ENCODE data around the gene SDK1.
"Not testable (repeated sequence)": the region's sequence is repeated elsewhere in the genome, so short reads cannot be mapped to it uniquely, and the experiment has no call there.

The SDK1 gene

DNA sequence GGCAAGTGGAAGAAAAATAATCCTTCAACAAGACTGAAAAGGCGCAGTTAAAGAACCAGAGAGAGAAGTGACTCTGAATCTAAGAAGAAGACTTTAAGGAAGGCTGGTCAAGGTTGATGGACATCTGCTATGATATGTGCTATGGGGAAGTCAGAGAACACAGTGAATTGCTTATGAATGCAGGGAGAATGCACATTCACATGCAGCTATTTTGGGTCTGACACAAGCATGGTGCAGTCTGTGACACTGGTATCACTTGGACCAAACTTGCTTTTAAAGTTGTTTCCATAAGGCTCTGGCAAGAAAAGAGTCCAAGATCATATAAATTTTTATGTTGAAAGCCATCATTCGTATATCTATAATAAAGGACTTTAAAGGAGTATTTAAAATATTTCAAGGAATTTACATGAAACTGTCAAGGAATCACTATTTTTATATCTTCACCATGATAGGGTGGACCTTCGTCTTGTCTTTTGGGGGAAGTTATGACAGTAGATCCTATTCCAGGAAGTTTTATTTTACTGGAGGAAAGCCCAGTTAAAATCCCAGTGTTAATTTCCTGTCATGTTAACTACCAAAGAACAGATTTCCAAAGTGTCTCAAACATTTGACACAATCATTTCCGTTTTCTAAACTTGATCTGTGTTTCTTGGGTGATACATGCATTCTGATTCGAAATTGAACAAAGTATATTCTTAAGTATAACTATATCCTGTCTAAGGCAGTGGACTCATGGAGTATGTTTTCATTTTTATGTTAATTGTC lies 239.6 kb downstream of the SDK1 start:
- DNase-seq: no peak

GRCh38 chr7:3544202-3544601 lies 243.2 kb downstream of the SDK1 start:
- DNase-seq: no peak

GRCh38 chr7:3548815-3549214 lies 247.8 kb downstream of the SDK1 start:
- no peak for DNase-seq

- DNase-seq: no peak
Observed at GRCh38 chr7:3549601-3550000, 248.5 kb downstream of the SDK1 start.

- no peak for DNase-seq
Observed at GRCh38 chr7:3551536-3551935, 250.5 kb downstream of the SDK1 start.

- no peak for DNase-seq
Observed at GRCh38 chr7:3552499-3552898, 251.4 kb downstream of the SDK1 start.

- no peak for DNase-seq
Observed at GRCh38 chr7:3558400-3558799, 257.3 kb downstream of the SDK1 start.

- DNase-seq: no peak
Observed at GRCh38 chr7:3559278-3559677, 258.2 kb downstream of the SDK1 start.

DNA sequence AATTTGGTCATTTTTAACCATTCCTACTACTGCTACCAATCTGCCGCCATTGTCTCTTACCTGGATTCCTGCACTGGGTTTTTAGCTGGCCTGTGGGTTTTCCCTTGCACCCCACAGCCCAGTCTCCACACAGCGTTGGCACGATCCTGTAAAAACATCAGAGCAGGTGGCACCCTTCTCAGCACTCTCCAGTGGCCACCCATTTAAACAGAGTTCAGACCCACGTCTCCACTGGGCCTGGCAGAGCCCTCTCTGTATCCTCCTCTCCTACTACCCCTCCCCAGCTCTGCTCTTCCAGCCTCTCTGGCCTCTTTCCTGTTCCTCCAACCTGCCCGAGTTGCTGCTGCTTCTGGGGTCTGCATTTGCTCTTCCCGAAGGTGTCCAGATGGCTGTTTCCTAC lies 259.4 kb downstream of the SDK1 start:
- DNase-seq: no peak

DNA sequence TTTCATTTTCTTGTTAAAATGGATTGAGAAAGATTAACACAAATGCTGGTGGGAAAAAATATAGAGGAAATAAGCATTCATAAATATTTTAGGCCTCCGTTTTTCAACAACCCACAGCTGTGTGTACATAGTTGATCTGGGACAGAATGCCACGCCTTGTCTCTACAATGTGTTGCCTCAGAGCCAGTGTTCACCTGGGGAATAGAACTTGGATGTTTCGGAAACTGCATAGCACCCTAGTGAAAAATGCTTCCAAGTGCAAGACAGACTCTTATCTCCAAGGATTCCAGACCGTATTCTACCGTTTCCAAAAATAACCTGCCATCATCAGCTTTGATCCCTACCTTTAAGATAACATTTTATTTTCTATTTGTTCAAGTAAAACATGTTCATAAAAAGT lies 260.9 kb downstream of the SDK1 start:
- no peak for DNase-seq

GRCh38 chr7:3564231-3564630 lies 263.2 kb downstream of the SDK1 start:
- DNase-seq: no peak

- no peak for DNase-seq
Observed at GRCh38 chr7:3568516-3568915, 267.5 kb downstream of the SDK1 start.

GRCh38 chr7:3569643-3570042 lies 268.6 kb downstream of the SDK1 start:
- no peak for DNase-seq

GRCh38 chr7:3573151-3573550 lies 272.1 kb downstream of the SDK1 start:
- DNase-seq: no peak

- DNase-seq: no peak
Observed at GRCh38 chr7:3574386-3574785, 273.3 kb downstream of the SDK1 start.

DNA sequence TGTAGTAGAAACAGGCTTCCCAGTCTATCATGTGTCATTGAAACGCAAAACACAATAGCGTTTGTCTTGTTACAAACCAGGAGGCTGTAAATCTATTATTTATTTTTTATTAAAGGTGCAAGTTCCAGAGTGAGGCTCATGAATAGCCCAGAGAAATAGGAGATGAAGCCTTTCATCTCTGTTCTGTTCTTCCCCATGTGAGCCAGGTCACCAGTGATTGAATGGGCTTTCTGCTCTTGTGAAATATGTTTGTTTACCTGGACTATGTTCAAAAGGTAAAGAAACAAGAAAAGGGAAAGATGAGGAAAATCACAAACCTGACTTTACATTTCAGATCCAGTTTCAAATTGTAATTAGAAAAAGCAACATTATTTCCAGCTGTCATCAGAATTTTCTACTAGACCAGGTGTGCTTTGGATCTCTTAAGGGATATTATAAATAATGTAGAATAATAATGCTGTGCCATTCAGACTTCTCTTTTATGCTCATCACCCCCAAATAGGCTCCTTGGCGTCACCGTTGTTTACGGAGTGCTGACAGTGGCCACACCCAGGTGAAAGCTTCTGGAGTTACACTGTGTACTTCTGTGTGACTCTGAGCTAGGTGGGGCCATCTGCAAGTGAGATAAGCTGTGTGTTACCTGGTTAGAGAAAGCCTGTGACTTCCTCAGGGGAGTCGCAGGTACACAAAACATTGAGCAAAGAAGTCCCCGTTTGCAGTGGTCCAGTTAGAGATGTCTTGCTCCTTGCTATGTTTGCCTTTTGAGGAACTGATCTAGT lies 274.9 kb downstream of the SDK1 start:
- DNase-seq: no peak

DNA sequence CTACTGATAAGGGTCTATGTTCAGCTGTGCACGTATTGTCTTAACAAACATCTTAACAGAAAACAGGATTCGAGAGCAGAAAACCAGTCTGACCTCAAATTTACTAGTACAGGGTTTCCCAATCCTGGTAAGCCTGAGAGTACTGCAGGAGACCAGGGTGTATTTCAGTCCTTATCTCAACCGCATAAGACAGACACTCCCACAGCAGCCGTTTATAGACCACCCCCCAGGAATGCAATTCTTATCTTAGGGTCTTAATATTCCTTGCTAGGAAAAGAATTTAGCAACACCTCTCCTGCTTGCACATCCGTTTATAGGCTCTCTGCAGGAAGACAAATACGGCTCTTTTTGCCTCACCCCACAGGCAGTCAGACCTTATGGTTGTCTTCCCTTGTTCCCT lies 277.3 kb downstream of the SDK1 start:
- no peak for DNase-seq

- no peak for DNase-seq
Observed at GRCh38 chr7:3579638-3580219, 278.7 kb downstream of the SDK1 start.

DNA sequence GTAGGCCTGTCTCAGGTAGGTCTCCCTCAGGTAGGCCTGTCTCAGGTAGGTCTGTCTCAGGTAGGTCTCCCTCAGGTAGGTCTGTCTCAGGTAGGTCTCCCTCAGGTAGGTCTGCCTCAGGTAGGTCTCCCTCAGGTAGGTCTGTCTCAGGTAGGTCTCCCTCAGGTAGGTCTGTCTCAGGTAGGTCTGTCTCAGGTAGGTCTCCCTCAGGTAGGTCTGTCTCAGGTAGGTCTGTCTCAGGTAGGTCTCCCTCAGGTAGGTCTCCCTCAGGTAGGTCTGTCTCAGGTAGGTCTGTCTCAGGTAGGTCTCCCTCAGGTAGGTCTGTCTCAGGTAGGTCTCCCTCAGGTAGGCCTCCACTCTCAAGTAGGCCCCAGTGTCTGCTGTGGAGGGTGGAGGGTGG lies 281.1 kb downstream of the SDK1 start:
- DNase-seq: not testable (repeated sequence)

- DNase-seq: no peak
Observed at GRCh38 chr7:3585826-3586225, 284.8 kb downstream of the SDK1 start.

- DNase-seq: no peak
Observed at GRCh38 chr7:3588341-3588740, 287.3 kb downstream of the SDK1 start.

GRCh38 chr7:3589752-3590151 lies 288.7 kb downstream of the SDK1 start:
- DNase-seq: no peak

DNA sequence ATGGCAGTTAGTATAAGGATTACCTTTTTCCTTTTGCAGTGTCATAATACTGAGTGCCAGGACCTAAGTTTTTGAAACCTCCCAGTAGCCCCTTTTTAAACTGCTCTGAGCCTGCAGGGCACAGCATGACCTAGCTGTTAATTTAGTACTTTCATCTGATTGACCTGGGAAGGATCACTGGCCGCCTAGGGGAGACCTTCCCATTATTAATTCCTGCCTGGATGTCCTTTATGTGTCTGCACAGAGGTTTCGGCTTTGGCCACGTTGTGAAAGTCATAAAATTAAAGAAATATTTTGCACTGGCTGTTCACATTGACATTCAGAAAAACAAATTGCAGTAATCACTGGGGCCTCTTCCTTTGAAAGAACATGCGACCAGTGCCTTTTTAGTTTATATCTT lies 290.2 kb downstream of the SDK1 start:
- DNase-seq: no peak

- DNase-seq: no peak
Observed at GRCh38 chr7:3591944-3592343, 290.9 kb downstream of the SDK1 start.

Measured in activated CD4-positive, alpha-beta T cell treated with anti-CD3 and anti-CD28 coated beads, Interleukin-2, amount 50 U/mL, for 1 hour (primary cell).